Measurements from ENCODE around the gene AOPEP.

- TF ChIP-seq POLR2A (IDR thresholded peaks at IDR 0.05) (no peak), CTCF (IDR thresholded peaks at IDR 0.05) (peak; percentile 81 to 86 (median 83))
These were observed 404.8 kb downstream of the AOPEP start for GRCh38 chr9:95131023-95131943.

All from uterus (tissue), 2 donors.